K562 (cell line): ENCODE data around the gene PAQR4. TPM values are rescaled to one million over a fixed set of nuclear protein-coding genes. Genes with fewer than 3 reads are reported as not detected.

Experiments used
- ATAC-seq: fragments of 200-7000 bp; cut with Tn5 transposase; 3 replicates; pipeline ENCODE4 v1.9.1; 2020; ENCODE audit warnings: moderate library complexity
- BruUV-seq: library from RNA; stranded (reverse); fragments of 400-500 nt; replicated peaks from 2 replicates; lab custom pipeline; 2021; lab: Mats Ljungman, UMichigan
- CTCF ChIA-PET: fragments of 300-600 bp; formaldehyde crosslinking; extraction: SDS; loops from one replicate; lab custom pipeline; 2021; ENCODE audit warnings: low intra/inter-chr PET ratio; lab: Yijun Ruan, JAX
- POLR2A ChIA-PET: fragments of 300-600, 350-650 bp; sonication (Branson Sonifier 250); formaldehyde crosslinking; extraction: SDS; loops from one replicate; lab custom pipeline; 2021; ENCODE audit warnings: antibody characterized with exemption, inconsistent platforms; lab: Yijun Ruan, JAX
- DNase-seq, 4 experiments: peaks; one replicate each; pipeline versions ENCODE4 v3.0.0 to v3.0.0-alpha.2; 2011 to 2018; ENCODE audit warnings: low spot score in 3 of 4, mixed read lengths in 3 of 4; ENCODE audit errors: extremely low read depth in 1 of 4
- FAIRE-seq: peaks from 2 replicates; lab custom pipeline; 2011; peaks lifted over from hg19 to GRCh38; lab: Jason Lieb, UNC
- H2AFZ ChIP-seq: 2 replicates; pipeline ENCODE4 v1.6.0; 2011; ENCODE audit warnings: low read depth, low read length, control low read depth, inconsistent platforms
- H3K27ac ChIP-seq: fragments of 200-600 bp; 3 replicates; pipeline ENCODE4 v1.8.0; 2011; ENCODE audit warnings: low read depth, mild to moderate bottlenecking, control low read depth, inconsistent platforms, low read length, moderate library complexity, mixed read lengths; ENCODE audit errors: extremely low read depth
- H3K27me3 ChIP-seq, 2 experiments: fragments of 300-600 bp in 1 of 2; 2 replicates in 1 of 2; 3 replicates in 1 of 2; pipeline versions ENCODE4 v1.6.0 to v1.8.0; 2011; ENCODE audit warnings: inconsistent platforms in 2 of 2, low read length in 2 of 2, mild to moderate bottlenecking in 1 of 2, mixed read lengths in 1 of 2, moderate library complexity in 1 of 2; ENCODE audit not compliant: control insufficient read depth in 2 of 2, insufficient read depth in 2 of 2
- H3K36me3 ChIP-seq: fragments of 300-600 bp; 3 replicates; pipeline ENCODE4 v1.8.0; 2011; ENCODE audit warnings: mild to moderate bottlenecking, low read length, inconsistent platforms; ENCODE audit not compliant: control insufficient read depth, insufficient read depth
- H3K4me1 ChIP-seq, 2 experiments: fragments of 200-600 bp in 1 of 2; replicated peaks in 1 of 2; 2 replicates in 1 of 2; 3 replicates in 1 of 2; pipeline versions ENCODE4 v1.5.1 to v1.8.0; 2011; ENCODE audit warnings: inconsistent platforms in 2 of 2, low read length in 2 of 2, mild to moderate bottlenecking in 1 of 2, mixed read lengths in 1 of 2, moderate library complexity in 1 of 2; ENCODE audit not compliant: control insufficient read depth in 2 of 2, insufficient read depth in 2 of 2
- H3K4me2 ChIP-seq: 2 replicates; pipeline ENCODE4 v1.6.1; 2011; ENCODE audit warnings: low read length, control low read depth, inconsistent platforms, mixed read lengths; ENCODE audit not compliant: insufficient read depth
- H3K4me3 ChIP-seq: fragments of 200-600 bp; sonication (generic), shearing (Covaris generic); 2 replicates; pipeline ENCODE4 v1.5.1; 2016; ENCODE audit warnings: control low read depth, inconsistent platforms
- H3K79me2 ChIP-seq: fragments of 200-600 bp; 3 replicates; pipeline ENCODE4 v1.8.0; 2011; ENCODE audit warnings: low read length, inconsistent platforms; ENCODE audit not compliant: control insufficient read depth, insufficient read depth
- H3K9ac ChIP-seq, 2 experiments: 2 replicates each; pipeline versions ENCODE4 v1.6.0 to v1.6.1; 2011; ENCODE audit warnings: low read depth in 2 of 2, low read length in 2 of 2, control low read depth in 1 of 2, inconsistent platforms in 1 of 2, mild to moderate bottlenecking in 1 of 2, mixed read lengths in 1 of 2; ENCODE audit not compliant: insufficient read depth in 1 of 2
- H3K9me1 ChIP-seq: one replicate; pipeline ENCODE4 v1.6.0; 2011; ENCODE audit warnings: inconsistent platforms, mild to moderate bottlenecking, low read length, moderate library complexity; ENCODE audit not compliant: control insufficient read depth, insufficient read depth
- H3K9me3 ChIP-seq: replicated peaks from 2 replicates; pipeline ENCODE4 v1.5.1; 2011; ENCODE audit warnings: low read depth, low read length, inconsistent platforms; ENCODE audit not compliant: control insufficient read depth, insufficient read depth
- H4K20me1 ChIP-seq: replicated peaks from 2 replicates; pipeline ENCODE4 v1.6.1; 2011; ENCODE audit warnings: low read length, inconsistent platforms, mixed read lengths; ENCODE audit not compliant: control insufficient read depth, insufficient read depth
- CHD1 ChIP-seq: fragments of 200-600 bp; sonication (generic); IDR thresholded peaks from one replicate; pipeline ENCODE4 v1.6.1; 2012; ENCODE audit warnings: mild to moderate bottlenecking, moderate library complexity, low read length, inconsistent platforms
- GABPA ChIP-seq: fragments of 200-800 bp; sonication (Bioruptor generic); conservative IDR thresholded peaks from 2 replicates; pipeline ENCODE4 v1.6.1; 2016; ENCODE audit warnings: low read depth, missing genetic modification characterization, missing compliant biosample characterization
- HMGN3 ChIP-seq: IDR thresholded peaks from 2 replicates; pipeline ENCODE4 v1.6.1; 2011; ENCODE audit warnings: borderline replicate concordance, low read depth, mild to moderate bottlenecking, mixed read lengths, low read length; ENCODE audit not compliant: insufficient read length; ENCODE audit errors: extremely low read depth
- POLR2A ChIP-seq: fragments of 450-650 bp; conservative IDR thresholded peaks from 2 replicates; pipeline ENCODE4 v1.6.1; 2016
- POLR2G ChIP-seq: fragments of 200-400 bp; formaldehyde crosslinking; IDR thresholded peaks from 2 replicates; pipeline ENCODE4 v1.6.1; 2017; ENCODE audit warnings: low read depth, mild to moderate bottlenecking, antibody characterized with exemption, low read length, moderate library complexity
- RBFOX2 ChIP-seq: fragments of 200-400 bp; formaldehyde crosslinking; IDR thresholded peaks from 2 replicates; pipeline ENCODE4 v1.6.1; 2017; ENCODE audit warnings: low read depth, mild to moderate bottlenecking, low read length, moderate library complexity
- SMARCA5 ChIP-seq: fragments of 450-650 bp; IDR thresholded peaks from 2 replicates; pipeline ENCODE4 v1.6.1; 2016
- ZNF740 ChIP-seq, 3 experiments: fragments of 200-800 bp in 1 of 3; sonication (Bioruptor generic) in 1 of 3; sonication (generic) in 1 of 3; formaldehyde crosslinking in 1 of 3; IDR thresholded peaks; 2 replicates each; pipeline versions ENCODE4 v1.6.1 to v1.8.0; 2016 to 2022; ENCODE audit warnings: mild to moderate bottlenecking in 2 of 3, missing compliant biosample characterization in 2 of 3, missing genetic modification characterization in 2 of 3, missing genetic modification reagents in 1 of 3
- ZNF764 ChIP-seq: fragments of 250-450 bp; sonication (Bioruptor Pico); IDR thresholded peaks from 2 replicates; pipeline ENCODE4 v1.4.0; 2020; ENCODE audit warnings: low read depth, mild to moderate bottlenecking, moderate library complexity
- WGBS: fragments of 100-300 bp; shearing (Covaris generic); methylation state at CpG from one replicate; pipeline ENCODE4 v1.1.6; 2016; ENCODE audit warnings: low coverage, mixed read lengths; ENCODE audit not compliant: insufficient coverage; ENCODE audit errors: missing lambda C conversion rate; 5-methylcytosine and 5-hydroxymethylcytosine counted together
- in situ Hi-C: fragments of 300-500 bp; cut with MboI; formaldehyde crosslinking; loops from 4 replicates; pipeline ENCODE4 v1.15.0; 2018; ENCODE audit warnings: inconsistent platforms, mixed read lengths
- intact Hi-C: fragments of 100-400 bp; cut with micrococcal nuclease; formaldehyde crosslinking; loops from 2 replicates; pipeline ENCODE4 v1.14.2; 2022
- polyA plus RNA-seq, 8 experiments: library from polyadenylated mRNA; depleted of rRNA in 4 of 8; stranded (reverse) in 5 of 8; unstranded in 3 of 8; fragments of >200 nt; fragmentation: Nextera tagmentation in 2 of 8; fragmentation: Illumina TruSeq in 1 of 8; extraction: Ambion mirVana in 2 of 8; extraction: Trizol in 1 of 8; gene quantifications; 2 replicates each; pipeline versions ENCODE4 v1.2.1 to v1.2.3, GENCODE V29; 2011 to 2014; ENCODE audit warnings: inconsistent platforms in 1 of 8, missing spikeins in 1 of 8
- total RNA-seq, 7 experiments: library from RNA; depleted of rRNA in 6 of 7; stranded (reverse); fragments of >200 nt in 6 of 7; fragmentation: Illumina TruSeq in 2 of 7; extraction: Trizol in 2 of 7; gene quantifications; 2 replicates each; pipeline versions ENCODE4 v1.2.1 to v1.2.3, GENCODE V29; 2011 to 2021; ENCODE audit warnings: low replicate concordance in 1 of 7

The PAQR4 gene
- total and polyA plus RNA-seq, 9 of the 15 experiments (the other 6 are each of a cell fraction or from before 2014, with no cell fraction given): 0.62 to 40.4 (median 19.5) TPM

DNA sequence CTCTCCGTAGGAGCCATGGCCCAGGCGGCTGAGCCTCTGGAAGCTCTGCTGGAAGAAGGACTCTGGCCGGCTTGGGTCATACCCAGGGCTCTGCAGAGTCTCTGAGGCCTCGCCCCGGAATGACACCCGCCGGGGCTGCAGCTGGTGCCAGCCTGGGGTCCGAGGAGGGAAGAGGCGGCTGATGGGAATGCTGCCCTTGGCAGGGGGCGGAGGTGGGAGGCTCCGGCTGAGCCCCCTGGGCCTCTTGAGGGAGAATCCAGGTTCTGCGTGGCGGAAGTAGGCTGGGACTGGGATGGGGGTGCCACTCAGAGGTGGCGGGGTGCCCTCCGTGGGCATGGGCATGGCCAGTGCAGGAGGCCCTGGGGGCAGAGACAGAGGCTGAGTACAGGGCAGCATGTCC, 7.5 kb downstream of the PAQR4 start:
- peak; percentile 64 for TF ChIP-seq RBFOX2
- TF ChIP-seq CHD1: no peak
- peak; percentile 65 for TF ChIP-seq POLR2G
- TF ChIP-seq HMGN3: peak; percentile 15
- in situ Hi-C loops (no loop called here), intact Hi-C loops (no loop called here)
- no TSS peak for BruUV-seq
- H3K4me1 ChIP-seq: peaks cover 3 to 90% of the 10 kb centered on the region in 2 experiments
- no peak for ATAC-seq
- no peak for DNase-seq
- H3K79me2 ChIP-seq: peaks cover 47% of the 10 kb centered on the region
- H3K27ac ChIP-seq: no peak overlapping the region
- no peaks in the 10 kb centered on the region for H3K9me3 ChIP-seq
- H3K9me1 ChIP-seq: no peaks in the 10 kb centered on the region
- no peak overlapping the region for H3K4me3 ChIP-seq
- H3K36me3 ChIP-seq: peaks cover 78% of the 10 kb centered on the region; the same call in 2 of the 3 replicates
- CTCF ChIA-PET: no interaction called here
- H4K20me1 ChIP-seq: peaks cover 11% of the 10 kb centered on the region
- no peak overlapping the region for H3K4me2 ChIP-seq
- peak overlapping the region in 1 of 2 experiments; percentile 79; a peak in 2 of 4 replicates for H3K9ac ChIP-seq
- no peak overlapping the region for H2AFZ ChIP-seq
- FAIRE-seq: no peak
- POLR2A ChIA-PET: interaction anchor here (0.6 to 1.3 kb wide), 4 partner anchors 9 to 127 kb away, joined by 3 read pairs; no protein-coding TSS in a partner anchor
- WGBS: 96% methylated on average over 15 of the region's 15 CpGs
- H3K27me3 ChIP-seq: no peaks in the 10 kb centered on the region

DNA sequence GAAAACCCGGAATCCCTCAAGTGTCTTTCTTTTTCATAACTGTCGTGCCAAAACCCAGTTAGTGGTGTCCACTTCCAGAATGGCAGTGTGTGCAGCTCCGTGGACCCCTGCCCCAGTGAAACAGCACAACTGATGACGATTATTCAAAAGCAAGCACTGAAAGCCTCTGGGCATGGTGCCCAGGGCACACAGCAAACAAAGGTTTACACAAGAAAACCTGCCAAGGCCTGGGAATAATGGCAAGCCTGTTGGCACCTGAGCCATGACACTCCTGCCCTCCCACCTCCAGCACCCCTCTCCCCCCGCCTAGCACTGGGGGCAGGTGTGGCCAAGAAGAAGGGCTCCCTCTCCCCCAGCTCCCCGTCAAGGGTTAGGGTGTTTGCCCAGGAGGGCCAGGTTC, 8.3 kb downstream of the PAQR4 start:
- Histone ChIP-seq H3K4me3 (no peak overlapping the region), H3K36me3 (peaks cover 71% of the 10 kb centered on the region; the same call in 2 of the 3 replicates), H3K9me3 (no peaks in the 10 kb centered on the region), H3K27me3 (no peaks in the 10 kb centered on the region), H3K9ac (peak overlapping the region in 1 of 2 experiments; percentile 87; a peak in 2 of 4 replicates), H2AFZ (no peak overlapping the region), H3K9me1 (no peaks in the 10 kb centered on the region), H3K4me2 (no peak overlapping the region), H3K4me1 (peaks cover 10 to 90% of the 10 kb centered on the region in 2 experiments), H4K20me1 (peaks cover 4% of the 10 kb centered on the region), H3K27ac (no peak overlapping the region), H3K79me2 (peaks cover 47% of the 10 kb centered on the region)
- DNase-seq (no peak), ATAC-seq (no peak), FAIRE-seq (no peak)
- CTCF ChIA-PET: no interaction called here
- intact Hi-C loops: no loop called here
- WGBS: 90% methylated on average over 6 of the region's 6 CpGs
- TF ChIP-seq GABPA (tag): no peak
- TF ChIP-seq ZNF764: no peak
- no peak for TF ChIP-seq ZNF740 (CRISPR knock-in tag; IDR thresholded peaks at IDR 0.05)
- no peak for TF ChIP-seq ZNF740 (tag; IDR thresholded peaks at IDR 0.05)
- no peak for TF ChIP-seq SMARCA5
- 0 out of 2 replicates have a peak, but pooled peaks have one; percentile 29 for TF ChIP-seq POLR2A
- BruUV-seq: no TSS peak
- POLR2A ChIA-PET: interaction anchor here (0.6 to 1.5 kb wide), 4 partner anchors 8 to 38 kb away, joined by 3 to 6 read pairs (median 3); partner anchors contain the start of gene PAQR4
- in situ Hi-C loops: no loop called here
